ENCODE data around the gene LMO2.

Gene LMO2

GRCh38 chr11:33885338-33886005 is 6.4 kb downstream of the LMO2 start:
- no peak for DNase-seq

- no peak for DNase-seq
Observed at GRCh38 chr11:33884601-33885000, 7.3 kb downstream of the LMO2 start.

- DNase-seq: no peak
Observed at GRCh38 chr11:33884035-33884434, 7.8 kb downstream of the LMO2 start.

GRCh38 chr11:33881651-33882503 is 10.0 kb downstream of the LMO2 start:
- no peak for DNase-seq

GRCh38 chr11:33880979-33881378 is 10.9 kb downstream of the LMO2 start:
- DNase-seq: no peak

- no peak for DNase-seq
Observed at GRCh38 chr11:33879375-33879774, 12.5 kb downstream of the LMO2 start.

- DNase-seq: no peak
Observed at GRCh38 chr11:33877038-33877437, 14.8 kb downstream of the LMO2 start.

- no peak for DNase-seq
Observed at GRCh38 chr11:33875621-33876294, 16.1 kb downstream of the LMO2 start.

GRCh38 chr11:33874910-33875490 is 16.9 kb downstream of the LMO2 start:
- no peak for DNase-seq

- DNase-seq: no peak
Observed at GRCh38 chr11:33874433-33874832, 17.4 kb downstream of the LMO2 start.

GRCh38 chr11:33869481-33870422 is 22.1 kb downstream of the LMO2 start:
- DNase-seq: no peak

- DNase-seq: no peak
Observed at GRCh38 chr11:33868647-33869461, 23.0 kb downstream of the LMO2 start.

GRCh38 chr11:33867996-33868646 is 23.8 kb downstream of the LMO2 start:
- no peak for DNase-seq

- no peak for DNase-seq
Observed at GRCh38 chr11:33867561-33867960, 24.3 kb downstream of the LMO2 start.

GRCh38 chr11:33866936-33867335 is 24.9 kb downstream of the LMO2 start:
- DNase-seq: no peak

- DNase-seq: no peak
Observed at GRCh38 chr11:33864479-33864878, 27.4 kb downstream of the LMO2 start.

GRCh38 chr11:33863418-33864172 is 28.3 kb downstream of the LMO2 start:
- no peak for DNase-seq

- no peak for DNase-seq
Observed at GRCh38 chr11:33861941-33862589, 29.8 kb downstream of the LMO2 start.

- no peak for DNase-seq
Observed at GRCh38 chr11:33861386-33861785, 30.5 kb downstream of the LMO2 start.

All from T-helper 1 cell (primary cell).